RWPE1 (cell line): ENCODE measurements around the gene IPCEF1.
A peak's percentile ranks its signal among the peaks of the same experiment; 100 is the strongest.

Experiments
- CTCF ChIA-PET: fragments of 350-600 bp; sonication (Branson Sonifier 250); formaldehyde crosslinking; extraction: SDS; loops from one replicate; lab custom pipeline; 2021; lab: Yijun Ruan, JAX
- POLR2A ChIA-PET: fragments of 400-600 bp; formaldehyde crosslinking; extraction: SDS; loops from one replicate; lab custom pipeline; 2020; ENCODE audit warnings: antibody characterized with exemption; ENCODE audit not compliant: low non-redundant PET; lab: Yijun Ruan, JAX
- DNase-seq: peaks from one replicate; pipeline ENCODE4 v3.0.0; 2012; ENCODE audit warnings: low spot score
- H3K27ac ChIP-seq: fragments of 450-650 bp; 2 replicates; pipeline ENCODE4 v1.5.1; 2017
- TF ChIP-seq, protein P1 (sequence below): fragments of 450-650 bp; conservative IDR thresholded peaks from 2 replicates; pipeline ENCODE4 v1.5.1; 2017; ENCODE audit warnings: low read depth, mild to moderate bottlenecking

Gene IPCEF1

DNA sequence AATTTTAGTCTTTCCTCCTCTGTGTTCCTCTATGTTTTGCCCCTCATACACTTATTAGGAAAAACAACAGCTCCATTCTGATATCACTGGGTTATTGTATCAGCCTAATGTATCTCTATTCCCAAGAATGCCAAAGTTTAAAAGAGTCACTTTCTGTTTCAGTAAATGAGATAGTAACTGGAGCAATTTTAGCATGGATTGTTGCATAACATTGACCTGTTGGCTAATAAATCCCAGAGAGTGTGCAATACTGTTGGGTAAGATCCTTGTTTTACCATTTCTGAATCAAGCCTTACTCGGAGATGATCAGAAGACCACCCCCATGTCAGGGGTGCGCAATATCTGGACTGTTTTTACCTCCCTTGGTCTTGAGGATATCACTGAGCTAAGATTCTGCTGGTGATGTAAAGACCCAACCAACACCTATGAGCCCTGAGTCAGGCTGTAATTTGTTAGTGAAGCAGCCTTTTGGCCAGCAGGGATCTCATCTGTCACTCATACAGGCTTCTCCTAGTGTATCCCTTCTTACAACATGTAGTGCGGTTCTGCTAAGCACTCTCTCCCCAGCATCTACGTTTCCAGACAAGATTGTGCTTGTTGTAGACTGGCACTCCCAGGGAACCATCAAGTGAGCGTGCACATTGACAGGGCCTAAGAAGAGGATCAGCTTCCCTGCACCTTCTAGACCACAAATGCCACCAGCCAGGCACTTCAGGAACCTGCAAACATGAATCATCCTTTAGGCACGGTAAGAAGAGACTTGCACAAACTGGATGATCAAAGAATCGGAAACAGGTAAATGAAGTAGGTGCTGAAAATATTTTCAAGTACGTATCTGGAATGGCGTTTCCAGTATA, 11.5 kb upstream of the IPCEF1 start:
- no peak overlapping the region for H3K27ac ChIP-seq
- TF ChIP-seq, protein P1, sequence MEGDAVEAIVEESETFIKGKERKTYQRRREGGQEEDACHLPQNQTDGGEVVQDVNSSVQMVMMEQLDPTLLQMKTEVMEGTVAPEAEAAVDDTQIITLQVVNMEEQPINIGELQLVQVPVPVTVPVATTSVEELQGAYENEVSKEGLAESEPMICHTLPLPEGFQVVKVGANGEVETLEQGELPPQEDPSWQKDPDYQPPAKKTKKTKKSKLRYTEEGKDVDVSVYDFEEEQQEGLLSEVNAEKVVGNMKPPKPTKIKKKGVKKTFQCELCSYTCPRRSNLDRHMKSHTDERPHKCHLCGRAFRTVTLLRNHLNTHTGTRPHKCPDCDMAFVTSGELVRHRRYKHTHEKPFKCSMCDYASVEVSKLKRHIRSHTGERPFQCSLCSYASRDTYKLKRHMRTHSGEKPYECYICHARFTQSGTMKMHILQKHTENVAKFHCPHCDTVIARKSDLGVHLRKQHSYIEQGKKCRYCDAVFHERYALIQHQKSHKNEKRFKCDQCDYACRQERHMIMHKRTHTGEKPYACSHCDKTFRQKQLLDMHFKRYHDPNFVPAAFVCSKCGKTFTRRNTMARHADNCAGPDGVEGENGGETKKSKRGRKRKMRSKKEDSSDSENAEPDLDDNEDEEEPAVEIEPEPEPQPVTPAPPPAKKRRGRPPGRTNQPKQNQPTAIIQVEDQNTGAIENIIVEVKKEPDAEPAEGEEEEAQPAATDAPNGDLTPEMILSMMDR, result no peak
- DNase-seq, result peak; percentile 76
- ChIA-PET POLR2A (interaction anchor here (0.6 kb wide), 1 partner anchor 1731 kb away, joined by 3 read pairs; the partner anchor contains the start of gene SYNE1), CTCF (no interaction called here)

DNA sequence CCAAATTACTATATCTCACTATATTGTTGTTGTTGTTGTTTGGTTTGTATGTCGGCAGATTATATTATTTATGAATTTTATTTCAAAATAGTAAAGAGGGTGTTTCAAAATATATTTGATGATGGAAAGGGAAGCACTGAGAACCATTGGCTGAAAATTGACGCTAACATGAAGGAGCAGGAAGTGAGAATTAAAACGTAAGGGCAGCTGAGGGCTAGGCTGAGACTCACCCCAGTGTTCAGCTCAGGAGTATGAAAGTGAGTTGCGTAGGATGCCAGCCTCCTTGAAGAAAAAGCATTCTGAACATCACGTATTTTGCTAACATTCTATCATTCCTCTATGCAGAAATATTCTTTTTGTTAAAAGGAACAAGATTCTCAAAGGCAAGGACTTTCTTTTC, 10.7 kb upstream of the IPCEF1 start:
- no peak for DNase-seq
- ChIA-PET POLR2A (no interaction called here), CTCF (no interaction called here)
- TF ChIP-seq, protein P1, result no peak
- H3K27ac ChIP-seq, result no peak overlapping the region

DNA sequence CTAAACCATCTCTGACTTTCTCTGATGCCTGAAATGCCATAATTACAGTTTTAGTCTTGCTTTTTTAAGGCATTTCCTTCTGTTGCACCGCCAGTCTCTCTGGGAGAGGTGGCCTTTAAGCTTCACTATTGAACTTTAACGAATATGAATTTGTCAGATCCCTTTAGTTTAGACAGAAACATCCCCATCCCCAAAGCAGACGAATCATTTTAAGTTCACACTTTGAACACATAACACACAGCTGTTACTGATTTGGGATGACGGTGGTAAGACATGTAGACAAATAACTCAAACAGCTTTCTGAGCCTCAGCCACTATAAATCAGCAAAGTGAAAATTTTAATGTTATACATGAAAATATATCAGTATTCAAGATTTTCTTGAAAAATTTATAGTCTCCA, 7.2 kb upstream of the IPCEF1 start:
- TF ChIP-seq, protein P1, result no peak
- no peak for DNase-seq
- ChIA-PET POLR2A (no interaction called here), CTCF (interaction anchor here (0.6 kb wide), 1 partner anchor 321 kb away, joined by 3 read pairs; no protein-coding TSS in a partner anchor)
- H3K27ac ChIP-seq, result no peak overlapping the region

DNA sequence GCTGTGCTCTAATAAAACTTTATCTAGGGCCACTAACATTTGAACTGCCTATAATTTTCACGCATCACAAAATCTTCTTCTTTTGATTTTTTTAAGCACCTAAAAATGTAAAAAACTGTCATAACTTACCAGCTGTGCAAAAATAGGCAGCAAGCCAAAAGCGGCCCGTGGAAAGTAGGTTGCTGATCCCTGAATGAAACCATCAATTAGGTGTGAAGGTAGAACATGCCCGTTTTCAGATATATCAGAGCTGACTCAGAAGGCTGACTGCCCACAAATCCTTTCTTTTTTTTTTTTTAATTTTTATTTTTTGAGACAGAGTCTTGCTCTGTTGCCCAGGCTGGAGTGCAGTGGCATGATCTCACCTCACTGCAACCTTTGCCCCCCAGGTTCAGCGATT, 4.9 kb upstream of the IPCEF1 start:
- DNase-seq, result no peak
- TF ChIP-seq, protein P1, result no peak
- H3K27ac ChIP-seq, result no peak overlapping the region
- POLR2A ChIA-PET, result no interaction called here
- CTCF ChIA-PET, result interaction anchor here (0.6 to 0.8 kb wide), 2 partner anchors 273 to 366 kb away, joined by 3 read pairs; no protein-coding TSS in a partner anchor

DNA sequence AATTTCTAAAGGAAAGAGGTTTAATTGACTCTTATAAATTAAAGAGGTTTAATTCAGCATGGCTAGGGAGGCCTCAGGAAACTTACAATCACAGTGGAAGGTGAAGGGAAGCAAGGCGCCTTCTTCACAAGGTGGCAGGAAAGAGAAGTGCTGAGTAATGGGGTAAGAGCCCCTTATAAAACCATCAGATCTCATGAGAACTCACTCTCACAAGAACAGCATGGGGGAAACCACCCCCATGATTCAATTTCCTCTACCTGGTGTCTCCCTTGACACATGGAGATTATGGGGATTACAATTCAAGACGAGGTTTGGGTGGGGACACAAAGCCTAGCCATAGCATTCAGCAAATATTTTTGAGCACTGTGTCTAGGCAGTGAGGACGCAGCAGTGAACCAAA, 3.9 kb upstream of the IPCEF1 start:
- CTCF ChIA-PET, result interaction anchor here (0.8 kb wide), 1 partner anchor 367 kb away, joined by 3 read pairs; no protein-coding TSS in a partner anchor
- POLR2A ChIA-PET, result no interaction called here
- TF ChIP-seq, protein P1, result no peak
- no peak overlapping the region for H3K27ac ChIP-seq
- no peak for DNase-seq

DNA sequence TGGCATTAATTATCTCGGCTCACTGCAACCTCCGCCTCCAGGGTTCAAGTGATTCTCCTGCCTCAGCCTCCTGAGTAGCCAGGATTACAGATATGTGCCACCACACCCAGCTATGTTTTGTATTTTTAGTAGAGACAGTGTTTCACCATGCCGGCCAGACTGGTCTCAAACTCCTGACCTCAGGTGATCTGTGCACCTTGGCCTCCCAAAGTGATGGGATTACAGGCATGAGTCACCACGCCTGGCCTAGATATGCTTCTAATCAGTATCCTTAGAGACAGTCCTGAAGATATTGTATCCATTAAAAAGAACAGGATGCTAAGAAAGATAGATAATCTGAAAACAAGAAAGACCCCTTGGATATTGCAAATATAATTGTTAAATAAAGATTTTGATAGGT, 3.1 kb upstream of the IPCEF1 start:
- POLR2A ChIA-PET, result no interaction called here
- no peak overlapping the region for H3K27ac ChIP-seq
- no peak for DNase-seq
- TF ChIP-seq, protein P1, result no peak
- CTCF ChIA-PET, result no interaction called here
